Measurements from ENCODE around the gene MAP7D3. TPM values are rescaled to one million over a fixed set of nuclear protein-coding genes. Genes with fewer than 3 reads are reported as not detected.

MAP7D3 gene
- total RNA-seq, 1 experiment from 2014 or later: 15.0 TPM

GRCh38 chrX:136196691-136197155, 54.5 kb downstream of the MAP7D3 start:
- Histone ChIP-seq H3K9me3 (ENCODE audit: control insufficient read depth in 1 of 2, insufficient read depth in 1 of 2, low read depth in 1 of 2, low read length in 2 of 2) (no peaks in the 10 kb centered on the region), H3K4me1 (ENCODE audit: control insufficient read depth in 1 of 2, insufficient read depth in 2 of 2, low read length in 2 of 2) (no peaks in the 10 kb centered on the region), H4K20me1 (ENCODE audit: insufficient read depth) (no peaks in the 10 kb centered on the region), H3K9ac (ENCODE audit: low read length) (no peak overlapping the region), H3K36me3 (ENCODE audit: control insufficient read depth in 1 of 2, insufficient read depth in 2 of 2, low read length in 2 of 2) (no peaks in the 10 kb centered on the region), H3K27me3 (ENCODE audit: insufficient read depth, low read length) (no peaks in the 10 kb centered on the region), H3K79me2 (ENCODE audit: insufficient read depth, low read length) (no peaks in the 10 kb centered on the region), H3K27ac (ENCODE audit: low read depth, low read length) (no peak overlapping the region), H3K9me2 (ENCODE audit: insufficient read depth) (no peaks in the 10 kb centered on the region), H2AFZ (ENCODE audit: low read depth, low read length, poor library complexity, severe bottlenecking) (no peak overlapping the region), H3K4me3 (replicated peaks in 1 of 2; ENCODE audit: low read depth in 1 of 2, low read length in 2 of 2) (no peak overlapping the region), H3K4me2 (ENCODE audit: low read length) (no peak overlapping the region)
- ChIA-PET RAD21 (ENCODE audit: low non-redundant PET in 1 of 2, low total read pairs in 2 of 2, uncharacterized antibody in 2 of 2, unreplicated experiment in 2 of 2) (no interaction called here), CTCF (no interaction called here), POLR2A (no interaction called here)
- no peak for DNase-seq (ENCODE audit: low read depth, low spot score)
- no peak for TF ChIP-seq ELF1 (IDR thresholded peaks at IDR 0.05; ENCODE audit: borderline replicate concordance, low read depth)
- intact Hi-C loops (cut with micrococcal nuclease): no loop called here
- no peak for ATAC-seq
- BruUV-seq (replicated peaks): no TSS peak

DNA sequence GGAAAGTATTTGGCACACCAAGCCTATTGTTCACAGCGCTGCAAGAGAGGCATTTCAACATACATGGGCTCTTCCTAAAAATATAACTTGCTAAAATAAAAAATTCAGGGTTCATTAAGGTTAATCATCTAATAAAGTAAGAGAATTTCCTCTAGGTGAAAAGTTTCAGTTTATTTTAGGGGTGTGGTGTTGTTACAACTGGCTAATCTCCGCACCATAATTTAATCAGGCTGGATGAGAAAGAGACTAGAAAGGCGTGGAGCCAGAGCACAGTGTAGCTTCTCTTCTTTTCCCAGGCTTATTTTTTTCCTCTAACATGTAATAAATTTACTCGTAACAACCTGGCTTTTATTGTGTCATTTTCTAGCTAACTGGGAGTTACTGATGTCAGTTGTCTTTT, 56.0 kb downstream of the MAP7D3 start:
- H3K27ac ChIP-seq (ENCODE audit: low read depth, low read length): no peak overlapping the region
- no peak overlapping the region for H3K9ac ChIP-seq (ENCODE audit: low read length)
- no peaks in the 10 kb centered on the region for H3K27me3 ChIP-seq (ENCODE audit: insufficient read depth, low read length)
- no TSS peak for BruUV-seq (replicated peaks)
- POLR2A ChIA-PET: no interaction called here
- no peaks in the 10 kb centered on the region for H4K20me1 ChIP-seq (ENCODE audit: insufficient read depth)
- H3K4me3 ChIP-seq (replicated peaks in 1 of 2; ENCODE audit: low read depth in 1 of 2, low read length in 2 of 2): no peak overlapping the region
- H3K79me2 ChIP-seq (ENCODE audit: insufficient read depth, low read length): no peaks in the 10 kb centered on the region
- H3K9me3 ChIP-seq (ENCODE audit: control insufficient read depth in 1 of 2, insufficient read depth in 1 of 2, low read depth in 1 of 2, low read length in 2 of 2): no peaks in the 10 kb centered on the region
- H3K36me3 ChIP-seq (ENCODE audit: control insufficient read depth in 1 of 2, insufficient read depth in 2 of 2, low read length in 2 of 2): no peaks in the 10 kb centered on the region
- H3K4me1 ChIP-seq (ENCODE audit: control insufficient read depth in 1 of 2, insufficient read depth in 2 of 2, low read length in 2 of 2): no peaks in the 10 kb centered on the region
- intact Hi-C loops (cut with micrococcal nuclease): no loop called here
- no peak for DNase-seq (ENCODE audit: low read depth, low spot score)
- RAD21 ChIA-PET (ENCODE audit: low non-redundant PET in 1 of 2, low total read pairs in 2 of 2, uncharacterized antibody in 2 of 2, unreplicated experiment in 2 of 2): no interaction called here
- CTCF ChIA-PET: no interaction called here
- H2AFZ ChIP-seq (ENCODE audit: low read depth, low read length, poor library complexity, severe bottlenecking): no peak overlapping the region
- ATAC-seq: no peak
- H3K4me2 ChIP-seq (ENCODE audit: low read length): no peak overlapping the region
- H3K9me2 ChIP-seq (ENCODE audit: insufficient read depth): no peaks in the 10 kb centered on the region
- TF ChIP-seq YY1 (IDR thresholded peaks at IDR 0.05; ENCODE audit: extremely low read depth, insufficient replicate concordance, low read depth, low read length) (no peak), SRF (IDR thresholded peaks at IDR 0.05; ENCODE audit: low read depth) (no peak), SIN3A (IDR thresholded peaks at IDR 0.05; ENCODE audit: low read depth) (no peak), ZNF274 (IDR thresholded peaks at IDR 0.05; ENCODE audit: low read depth, low read length) (no peak), FOSL1 (IDR thresholded peaks at IDR 0.05; ENCODE audit: low read depth) (no peak), MAX (IDR thresholded peaks at IDR 0.05) (no peak), TCF7L2 (IDR thresholded peaks at IDR 0.05; ENCODE audit: borderline replicate concordance, extremely low read depth, insufficient read depth, insufficient read length) (no peak), POLR2A (IDR thresholded peaks at IDR 0.05; ENCODE audit: borderline replicate concordance, extremely low read depth, insufficient read depth, insufficient read length) (no peak), EZH2 (IDR thresholded peaks at IDR 0.05) (no peak), ATF3 (IDR thresholded peaks at IDR 0.05) (no peak), EZH2phosphoT487 (IDR thresholded peaks at IDR 0.05; ENCODE audit: borderline replicate concordance) (no peak), ELF1 (IDR thresholded peaks at IDR 0.05; ENCODE audit: borderline replicate concordance, low read depth) (no peak)
- TF ChIP-seq, protein P1, sequence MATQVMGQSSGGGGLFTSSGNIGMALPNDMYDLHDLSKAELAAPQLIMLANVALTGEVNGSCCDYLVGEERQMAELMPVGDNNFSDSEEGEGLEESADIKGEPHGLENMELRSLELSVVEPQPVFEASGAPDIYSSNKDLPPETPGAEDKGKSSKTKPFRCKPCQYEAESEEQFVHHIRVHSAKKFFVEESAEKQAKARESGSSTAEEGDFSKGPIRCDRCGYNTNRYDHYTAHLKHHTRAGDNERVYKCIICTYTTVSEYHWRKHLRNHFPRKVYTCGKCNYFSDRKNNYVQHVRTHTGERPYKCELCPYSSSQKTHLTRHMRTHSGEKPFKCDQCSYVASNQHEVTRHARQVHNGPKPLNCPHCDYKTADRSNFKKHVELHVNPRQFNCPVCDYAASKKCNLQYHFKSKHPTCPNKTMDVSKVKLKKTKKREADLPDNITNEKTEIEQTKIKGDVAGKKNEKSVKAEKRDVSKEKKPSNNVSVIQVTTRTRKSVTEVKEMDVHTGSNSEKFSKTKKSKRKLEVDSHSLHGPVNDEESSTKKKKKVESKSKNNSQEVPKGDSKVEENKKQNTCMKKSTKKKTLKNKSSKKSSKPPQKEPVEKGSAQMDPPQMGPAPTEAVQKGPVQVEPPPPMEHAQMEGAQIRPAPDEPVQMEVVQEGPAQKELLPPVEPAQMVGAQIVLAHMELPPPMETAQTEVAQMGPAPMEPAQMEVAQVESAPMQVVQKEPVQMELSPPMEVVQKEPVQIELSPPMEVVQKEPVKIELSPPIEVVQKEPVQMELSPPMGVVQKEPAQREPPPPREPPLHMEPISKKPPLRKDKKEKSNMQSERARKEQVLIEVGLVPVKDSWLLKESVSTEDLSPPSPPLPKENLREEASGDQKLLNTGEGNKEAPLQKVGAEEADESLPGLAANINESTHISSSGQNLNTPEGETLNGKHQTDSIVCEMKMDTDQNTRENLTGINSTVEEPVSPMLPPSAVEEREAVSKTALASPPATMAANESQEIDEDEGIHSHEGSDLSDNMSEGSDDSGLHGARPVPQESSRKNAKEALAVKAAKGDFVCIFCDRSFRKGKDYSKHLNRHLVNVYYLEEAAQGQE (IDR thresholded peaks at IDR 0.05; ENCODE audit: low read depth): no peak
- TF ChIP-seq, protein P2, sequence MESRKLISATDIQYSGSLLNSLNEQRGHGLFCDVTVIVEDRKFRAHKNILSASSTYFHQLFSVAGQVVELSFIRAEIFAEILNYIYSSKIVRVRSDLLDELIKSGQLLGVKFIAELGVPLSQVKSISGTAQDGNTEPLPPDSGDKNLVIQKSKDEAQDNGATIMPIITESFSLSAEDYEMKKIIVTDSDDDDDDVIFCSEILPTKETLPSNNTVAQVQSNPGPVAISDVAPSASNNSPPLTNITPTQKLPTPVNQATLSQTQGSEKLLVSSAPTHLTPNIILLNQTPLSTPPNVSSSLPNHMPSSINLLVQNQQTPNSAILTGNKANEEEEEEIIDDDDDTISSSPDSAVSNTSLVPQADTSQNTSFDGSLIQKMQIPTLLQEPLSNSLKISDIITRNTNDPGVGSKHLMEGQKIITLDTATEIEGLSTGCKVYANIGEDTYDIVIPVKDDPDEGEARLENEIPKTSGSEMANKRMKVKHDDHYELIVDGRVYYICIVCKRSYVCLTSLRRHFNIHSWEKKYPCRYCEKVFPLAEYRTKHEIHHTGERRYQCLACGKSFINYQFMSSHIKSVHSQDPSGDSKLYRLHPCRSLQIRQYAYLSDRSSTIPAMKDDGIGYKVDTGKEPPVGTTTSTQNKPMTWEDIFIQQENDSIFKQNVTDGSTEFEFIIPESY (IDR thresholded peaks at IDR 0.05; ENCODE audit: extremely low read depth, insufficient replicate concordance, low read length): no peak

All from HCT116 (cell line).